ENCODE measurements around the gene RBMS3. TPM values are rescaled to one million over a fixed set of nuclear protein-coding genes. Genes with fewer than 3 reads are reported as not detected.

Gene RBMS3
- total RNA-seq, 2 experiments from 2014 or later = 1.0 TPM; not detected in 1

DNA sequence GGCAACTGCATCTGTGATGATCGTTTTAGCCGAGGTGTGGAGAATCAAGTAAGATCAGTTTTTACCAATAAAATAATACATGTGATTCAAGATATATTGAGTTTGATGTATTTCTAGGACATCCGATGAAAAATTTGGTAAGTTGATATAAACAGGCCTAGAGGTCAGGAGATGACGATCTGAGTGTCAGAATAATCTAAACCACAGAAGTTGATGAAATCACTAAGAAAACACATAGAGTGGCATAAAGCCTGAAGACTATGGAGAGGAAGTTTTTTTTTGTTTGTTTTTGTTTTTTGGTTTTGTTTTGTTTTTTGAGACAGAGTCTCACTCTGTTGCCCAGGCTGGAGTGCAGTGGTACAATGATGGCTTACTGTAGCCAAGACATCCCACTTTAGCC lies 235.3 kb downstream of the RBMS3 start:
- H3K4me3 ChIP-seq (ENCODE audit: low read depth, low read length, poor library complexity, severe bottlenecking) = no peak overlapping the region
- DNase-seq (ENCODE audit: low spot score) = no peak
- no peaks in the 10 kb centered on the region for H3K9me3 ChIP-seq (ENCODE audit: low read length)
- H3K4me2 ChIP-seq (ENCODE audit: low read length) = no peak overlapping the region
- no peaks in the 10 kb centered on the region for H3K79me2 ChIP-seq (ENCODE audit: insufficient read depth, low read depth, low read length)
- H4K20me1 ChIP-seq (ENCODE audit: insufficient read depth, low read length) = no peaks in the 10 kb centered on the region
- no TSS peak for BruUV-seq (replicated peaks)
- no peaks in the 10 kb centered on the region for H3K36me3 ChIP-seq (ENCODE audit: insufficient read depth, low read length)
- CTCF ChIA-PET (ENCODE audit: unreplicated experiment) = no interaction called here
- no peak for TF ChIP-seq EZH2phosphoT487 (IDR thresholded peaks at IDR 0.05; ENCODE audit: borderline replicate concordance, low read depth, low read length)
- TF ChIP-seq, protein P1, sequence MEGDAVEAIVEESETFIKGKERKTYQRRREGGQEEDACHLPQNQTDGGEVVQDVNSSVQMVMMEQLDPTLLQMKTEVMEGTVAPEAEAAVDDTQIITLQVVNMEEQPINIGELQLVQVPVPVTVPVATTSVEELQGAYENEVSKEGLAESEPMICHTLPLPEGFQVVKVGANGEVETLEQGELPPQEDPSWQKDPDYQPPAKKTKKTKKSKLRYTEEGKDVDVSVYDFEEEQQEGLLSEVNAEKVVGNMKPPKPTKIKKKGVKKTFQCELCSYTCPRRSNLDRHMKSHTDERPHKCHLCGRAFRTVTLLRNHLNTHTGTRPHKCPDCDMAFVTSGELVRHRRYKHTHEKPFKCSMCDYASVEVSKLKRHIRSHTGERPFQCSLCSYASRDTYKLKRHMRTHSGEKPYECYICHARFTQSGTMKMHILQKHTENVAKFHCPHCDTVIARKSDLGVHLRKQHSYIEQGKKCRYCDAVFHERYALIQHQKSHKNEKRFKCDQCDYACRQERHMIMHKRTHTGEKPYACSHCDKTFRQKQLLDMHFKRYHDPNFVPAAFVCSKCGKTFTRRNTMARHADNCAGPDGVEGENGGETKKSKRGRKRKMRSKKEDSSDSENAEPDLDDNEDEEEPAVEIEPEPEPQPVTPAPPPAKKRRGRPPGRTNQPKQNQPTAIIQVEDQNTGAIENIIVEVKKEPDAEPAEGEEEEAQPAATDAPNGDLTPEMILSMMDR (conservative IDR thresholded peaks at IDR 0.05; ENCODE audit: low read length) = no peak
- no peaks in the 10 kb centered on the region for H3K9me2 ChIP-seq (ENCODE audit: insufficient read depth, low read length)
- POLR2A ChIA-PET = interaction anchor here (0.7 kb wide), 1 partner anchor 24 kb away, joined by 3 read pairs; no protein-coding TSS in a partner anchor
- H2AFZ ChIP-seq (ENCODE audit: low read length) = no peak overlapping the region
- intact Hi-C loops (cut with micrococcal nuclease; ENCODE audit: unreplicated experiment) = no loop called here
- peaks cover 28% of the 10 kb centered on the region for H3K4me1 ChIP-seq (ENCODE audit: insufficient read depth, low read length, poor library complexity, severe bottlenecking)
- no peak overlapping the region for H3K27ac ChIP-seq (ENCODE audit: low read depth, low read length, poor library complexity, severe bottlenecking)

DNA sequence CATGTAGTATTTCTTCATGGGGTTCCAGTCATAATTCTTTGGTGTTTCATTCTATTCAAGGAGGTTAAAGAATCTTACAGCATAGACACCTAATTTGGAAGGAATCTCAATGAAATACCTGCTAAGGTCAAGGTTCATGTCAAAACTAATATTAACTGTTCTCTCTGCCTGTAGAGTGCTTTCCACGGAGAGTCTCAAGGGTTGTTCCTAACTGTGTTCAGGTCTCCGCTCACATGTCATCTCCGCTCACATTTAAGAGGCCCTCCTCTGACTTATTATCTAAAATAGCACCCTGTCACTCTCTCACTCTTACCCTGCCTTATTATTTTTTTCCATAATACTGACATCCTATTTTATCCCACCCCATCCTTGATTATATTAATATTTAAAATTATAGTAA lies 239.9 kb downstream of the RBMS3 start:
- no peak for DNase-seq (ENCODE audit: low spot score)
- no peak overlapping the region for H2AFZ ChIP-seq (ENCODE audit: low read length)
- no peak overlapping the region for H3K27ac ChIP-seq (ENCODE audit: low read depth, low read length, poor library complexity, severe bottlenecking)
- no peak overlapping the region for H3K4me2 ChIP-seq (ENCODE audit: low read length)
- H3K4me1 ChIP-seq (ENCODE audit: insufficient read depth, low read length, poor library complexity, severe bottlenecking) = no peaks in the 10 kb centered on the region
- H3K79me2 ChIP-seq (ENCODE audit: insufficient read depth, low read depth, low read length) = no peaks in the 10 kb centered on the region
- H4K20me1 ChIP-seq (ENCODE audit: insufficient read depth, low read length) = no peaks in the 10 kb centered on the region
- ChIA-PET CTCF (ENCODE audit: unreplicated experiment) (no interaction called here), POLR2A (interaction anchor here (0.6 to 1.2 kb wide), 5 partner anchors 33 to 310 kb away, joined by 3 read pairs; no protein-coding TSS in a partner anchor)
- BruUV-seq (replicated peaks) = no TSS peak
- H3K36me3 ChIP-seq (ENCODE audit: insufficient read depth, low read length) = no peaks in the 10 kb centered on the region
- no peak for TF ChIP-seq EZH2phosphoT487 (IDR thresholded peaks at IDR 0.05; ENCODE audit: borderline replicate concordance, low read depth, low read length)
- TF ChIP-seq, protein P1 (conservative IDR thresholded peaks at IDR 0.05; ENCODE audit: low read length) = no peak
- H3K9me2 ChIP-seq (ENCODE audit: insufficient read depth, low read length) = no peaks in the 10 kb centered on the region
- intact Hi-C loops (cut with micrococcal nuclease; ENCODE audit: unreplicated experiment) = no loop called here
- H3K9me3 ChIP-seq (ENCODE audit: low read length) = no peaks in the 10 kb centered on the region
- H3K4me3 ChIP-seq (ENCODE audit: low read depth, low read length, poor library complexity, severe bottlenecking) = no peak overlapping the region

DNA sequence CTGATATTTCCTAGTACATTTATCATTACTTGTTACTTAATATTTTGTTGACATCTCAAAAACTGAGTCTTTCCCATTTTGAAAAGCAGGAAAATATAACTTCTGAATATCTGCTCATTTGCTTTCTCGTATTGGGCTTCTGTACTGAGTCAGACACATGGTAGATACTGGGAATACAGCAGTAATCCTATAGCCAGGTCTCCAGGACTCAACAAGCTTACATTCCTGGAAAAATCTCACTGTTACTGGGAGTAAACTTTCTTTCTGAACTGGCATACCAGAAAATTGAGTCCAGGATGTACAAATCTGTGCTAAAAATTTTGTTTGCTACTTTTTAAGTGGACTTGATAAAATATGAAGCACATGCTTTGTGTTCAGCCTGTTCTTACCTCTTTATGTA lies 240.4 kb downstream of the RBMS3 start:
- H3K4me2 ChIP-seq (ENCODE audit: low read length) = no peak overlapping the region
- intact Hi-C loops (cut with micrococcal nuclease; ENCODE audit: unreplicated experiment) = no loop called here
- TF ChIP-seq EZH2phosphoT487 (IDR thresholded peaks at IDR 0.05; ENCODE audit: borderline replicate concordance, low read depth, low read length) = no peak
- TF ChIP-seq, protein P1 (conservative IDR thresholded peaks at IDR 0.05; ENCODE audit: low read length) = no peak
- ChIA-PET CTCF (ENCODE audit: unreplicated experiment) (no interaction called here), POLR2A (interaction anchor here (0.6 to 1.2 kb wide), 3 partner anchors 37 to 309 kb away, joined by 3 read pairs; no protein-coding TSS in a partner anchor)
- no TSS peak for BruUV-seq (replicated peaks)
- H2AFZ ChIP-seq (ENCODE audit: low read length) = no peak overlapping the region
- no peak overlapping the region for H3K4me3 ChIP-seq (ENCODE audit: low read depth, low read length, poor library complexity, severe bottlenecking)
- H4K20me1 ChIP-seq (ENCODE audit: insufficient read depth, low read length) = no peaks in the 10 kb centered on the region
- H3K36me3 ChIP-seq (ENCODE audit: insufficient read depth, low read length) = no peaks in the 10 kb centered on the region
- DNase-seq (ENCODE audit: low spot score) = no peak
- H3K79me2 ChIP-seq (ENCODE audit: insufficient read depth, low read depth, low read length) = no peaks in the 10 kb centered on the region
- H3K27ac ChIP-seq (ENCODE audit: low read depth, low read length, poor library complexity, severe bottlenecking) = no peak overlapping the region
- no peaks in the 10 kb centered on the region for H3K9me3 ChIP-seq (ENCODE audit: low read length)
- H3K4me1 ChIP-seq (ENCODE audit: insufficient read depth, low read length, poor library complexity, severe bottlenecking) = no peaks in the 10 kb centered on the region
- H3K9me2 ChIP-seq (ENCODE audit: insufficient read depth, low read length) = no peaks in the 10 kb centered on the region

All from OCI-LY7 (cell line).